ENCODE data around the gene BIRC7.

DNA sequence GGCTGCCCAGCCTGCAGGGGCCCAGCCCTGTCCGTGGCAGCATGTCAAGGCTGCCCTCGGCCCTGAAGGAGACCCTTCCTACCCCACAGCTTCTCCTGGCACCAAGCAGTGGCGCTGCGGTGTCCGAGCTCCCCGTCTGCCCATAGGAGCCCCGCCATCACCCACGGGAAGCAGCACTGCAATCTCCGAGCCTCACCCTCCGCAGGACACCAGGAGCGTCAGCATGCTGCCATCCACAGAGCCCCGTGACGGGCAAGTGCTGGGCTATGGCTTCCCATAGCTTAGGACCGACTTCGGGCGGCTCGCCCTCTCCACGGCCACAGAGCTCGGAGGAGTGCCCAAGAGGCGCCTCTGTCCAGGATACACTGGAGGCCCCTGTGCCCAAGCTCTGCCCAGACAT is 44.9 kb upstream of the BIRC7 start:
- TF ChIP-seq, protein P1, sequence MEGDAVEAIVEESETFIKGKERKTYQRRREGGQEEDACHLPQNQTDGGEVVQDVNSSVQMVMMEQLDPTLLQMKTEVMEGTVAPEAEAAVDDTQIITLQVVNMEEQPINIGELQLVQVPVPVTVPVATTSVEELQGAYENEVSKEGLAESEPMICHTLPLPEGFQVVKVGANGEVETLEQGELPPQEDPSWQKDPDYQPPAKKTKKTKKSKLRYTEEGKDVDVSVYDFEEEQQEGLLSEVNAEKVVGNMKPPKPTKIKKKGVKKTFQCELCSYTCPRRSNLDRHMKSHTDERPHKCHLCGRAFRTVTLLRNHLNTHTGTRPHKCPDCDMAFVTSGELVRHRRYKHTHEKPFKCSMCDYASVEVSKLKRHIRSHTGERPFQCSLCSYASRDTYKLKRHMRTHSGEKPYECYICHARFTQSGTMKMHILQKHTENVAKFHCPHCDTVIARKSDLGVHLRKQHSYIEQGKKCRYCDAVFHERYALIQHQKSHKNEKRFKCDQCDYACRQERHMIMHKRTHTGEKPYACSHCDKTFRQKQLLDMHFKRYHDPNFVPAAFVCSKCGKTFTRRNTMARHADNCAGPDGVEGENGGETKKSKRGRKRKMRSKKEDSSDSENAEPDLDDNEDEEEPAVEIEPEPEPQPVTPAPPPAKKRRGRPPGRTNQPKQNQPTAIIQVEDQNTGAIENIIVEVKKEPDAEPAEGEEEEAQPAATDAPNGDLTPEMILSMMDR (IDR thresholded peaks at IDR 0.05 in 2 of 3, conservative IDR thresholded peaks at IDR 0.05 in 1 of 3; ENCODE audit: borderline replicate concordance in 1 of 3, insufficient read depth in 1 of 3, low read depth in 2 of 3, low read length in 2 of 3): no peak
- no peak for TF ChIP-seq POLR2A (IDR thresholded peaks at IDR 0.05; ENCODE audit: borderline replicate concordance, extremely low read depth, insufficient read depth, insufficient read length)
- TF ChIP-seq, protein P2, sequence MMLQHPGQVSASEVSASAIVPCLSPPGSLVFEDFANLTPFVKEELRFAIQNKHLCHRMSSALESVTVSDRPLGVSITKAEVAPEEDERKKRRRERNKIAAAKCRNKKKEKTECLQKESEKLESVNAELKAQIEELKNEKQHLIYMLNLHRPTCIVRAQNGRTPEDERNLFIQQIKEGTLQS (IDR thresholded peaks at IDR 0.05): no peak
- no peak for TF ChIP-seq TCF7L2 (IDR thresholded peaks at IDR 0.05; ENCODE audit: borderline replicate concordance, extremely low read depth, insufficient read depth, insufficient read length)
